ENCODE results near the gene MSS51.

MSS51 gene

DNA sequence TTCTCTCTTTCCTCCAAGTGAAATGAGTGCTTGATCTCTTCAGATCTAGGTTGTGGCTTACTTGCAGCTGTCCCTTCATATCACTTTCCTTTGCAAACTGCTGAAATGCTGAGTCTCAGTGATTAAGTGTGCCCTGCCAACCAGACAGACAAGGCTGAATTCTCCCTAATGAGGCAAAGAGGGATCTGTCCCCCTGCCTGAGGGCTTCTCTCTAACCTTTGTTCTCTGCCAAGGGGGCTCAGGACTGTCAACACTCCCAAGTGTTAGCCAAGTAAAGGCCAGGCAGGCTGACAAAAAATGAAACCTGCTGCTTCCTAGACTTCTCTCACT lies at the start of gene MSS51:
Gene MSS51, minus strand, starts transcription at position 24 of the 330 bp plus-strand sequence. CDS start 5,277 bp downstream, outside the sequence.
- no peak for DNase-seq (ENCODE audit: low spot score)

- DNase-seq (ENCODE audit: low spot score): peak; percentile 40
Observed at GRCh38 chr10:73480158-73480557, 46.8 kb upstream of the MSS51 start.

GRCh38 chr10:73478636-73479035 lies 45.3 kb upstream of the MSS51 start:
- DNase-seq (ENCODE audit: low spot score): no peak

DNA sequence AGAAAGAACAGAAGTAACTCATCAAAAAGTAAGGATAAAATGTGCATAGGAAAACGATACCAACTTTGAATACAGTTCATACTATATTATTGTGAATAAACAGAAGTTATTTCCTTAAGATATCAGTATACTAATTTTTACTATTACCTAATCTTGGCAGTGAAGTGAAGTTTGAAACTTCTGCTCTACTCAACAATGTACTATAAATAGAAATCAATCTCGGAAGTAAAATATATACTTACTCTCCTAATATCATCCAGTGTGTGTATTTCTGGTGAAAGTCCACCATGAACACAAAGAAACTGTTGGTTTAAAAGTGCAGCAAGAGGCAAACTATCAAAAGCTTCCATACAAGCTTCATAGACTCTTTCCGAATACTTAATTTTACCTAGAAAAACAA lies 37.9 kb upstream of the MSS51 start:
- no peak for DNase-seq (ENCODE audit: low spot score)

- DNase-seq (ENCODE audit: low spot score): no peak
Observed at GRCh38 chr10:73469579-73469978, 36.2 kb upstream of the MSS51 start.

- no peak for DNase-seq (ENCODE audit: low spot score)
Observed at GRCh38 chr10:73467206-73467605, 33.8 kb upstream of the MSS51 start.

DNA sequence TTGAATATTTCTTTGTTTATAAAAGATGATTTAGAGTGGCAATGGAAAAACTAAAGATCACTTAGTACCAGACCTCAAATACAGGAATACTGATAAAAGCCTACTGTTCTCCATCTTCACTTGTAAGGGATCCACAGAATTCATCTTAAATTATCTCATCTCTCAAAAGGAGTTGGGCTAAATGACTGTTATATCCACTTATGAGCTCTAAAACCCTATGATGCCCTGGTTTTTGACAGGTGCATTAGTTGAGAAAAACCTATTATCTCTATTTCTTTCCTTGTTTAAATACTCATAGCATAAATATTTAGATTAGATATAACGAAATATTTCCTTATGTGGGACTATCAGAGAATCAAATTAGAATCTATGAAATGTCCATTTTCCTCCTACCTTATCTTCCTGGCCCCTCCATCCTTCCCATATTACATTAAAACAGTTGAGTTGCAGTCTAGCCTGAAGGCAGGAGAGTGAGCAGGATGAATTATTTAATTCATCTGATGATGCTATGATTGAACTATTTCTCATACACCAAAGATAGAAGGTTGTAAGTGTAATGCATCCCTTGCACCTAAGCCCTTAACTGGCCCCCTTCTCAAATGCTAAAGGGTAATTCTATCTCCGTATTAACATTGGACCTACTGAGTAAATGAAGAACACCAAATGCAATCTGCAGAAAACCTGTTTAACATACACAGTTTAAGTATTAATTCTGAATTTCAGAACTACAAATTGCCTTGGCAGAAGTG lies 32.8 kb upstream of the MSS51 start:
- no peak for DNase-seq (ENCODE audit: low spot score)

DNA sequence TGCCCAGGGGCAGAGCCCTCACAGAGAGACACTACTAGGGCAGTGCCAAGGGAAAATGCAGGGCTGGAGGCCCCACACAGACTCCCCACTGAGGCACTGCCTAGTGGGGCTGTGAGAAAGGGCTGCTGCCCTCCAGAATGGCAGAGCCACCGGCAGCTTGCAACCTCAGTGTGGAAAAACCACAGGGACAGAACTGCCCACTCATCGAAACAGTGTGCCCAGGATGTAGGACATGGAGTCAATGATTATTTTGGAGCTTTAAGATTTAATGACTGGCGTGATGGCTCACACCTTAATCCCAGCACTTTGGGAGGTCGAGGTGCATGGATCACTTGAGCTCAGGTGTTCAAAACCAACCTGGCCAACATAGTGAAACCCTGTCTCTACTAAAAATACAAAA lies 27.5 kb upstream of the MSS51 start:
- no peak for DNase-seq (ENCODE audit: low spot score)

- no peak for DNase-seq (ENCODE audit: low spot score)
Observed at GRCh38 chr10:73459683-73460314, 26.4 kb upstream of the MSS51 start.

DNA sequence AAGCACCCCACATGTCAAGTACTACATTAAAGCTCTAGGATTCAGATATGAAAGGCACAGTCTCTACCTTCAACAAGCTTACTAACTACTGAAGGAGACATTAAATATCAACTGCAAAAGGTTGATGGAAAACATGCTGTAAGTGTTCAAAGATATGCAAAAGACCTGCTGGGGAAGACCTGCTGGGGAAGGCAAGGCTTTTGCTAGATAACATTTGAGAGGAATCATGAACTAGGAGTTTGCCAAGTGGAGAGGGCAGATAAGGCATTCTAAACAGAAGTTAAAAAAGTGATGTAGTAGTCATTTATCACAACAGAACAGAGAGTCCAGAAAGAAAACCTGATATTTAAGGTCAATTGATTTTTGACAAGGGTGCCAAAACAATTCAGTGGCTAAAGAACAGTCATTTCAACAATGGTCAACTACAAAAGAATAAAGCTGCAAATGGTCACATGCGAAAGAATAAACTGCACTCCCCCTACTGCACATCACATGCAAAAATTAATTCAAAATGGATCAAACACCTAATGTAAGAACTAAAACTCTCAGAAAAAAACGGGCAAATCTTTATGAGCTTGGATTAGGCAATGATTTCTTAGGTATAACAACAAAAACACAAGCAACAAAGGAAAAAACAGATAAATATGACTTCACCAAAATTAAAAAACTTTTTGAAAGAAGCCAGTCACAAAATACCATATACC lies 23.0 kb upstream of the MSS51 start:
- no peak for DNase-seq (ENCODE audit: low spot score)

- DNase-seq (ENCODE audit: low spot score): no peak
Observed at GRCh38 chr10:73449113-73449512, 15.8 kb upstream of the MSS51 start.

DNA sequence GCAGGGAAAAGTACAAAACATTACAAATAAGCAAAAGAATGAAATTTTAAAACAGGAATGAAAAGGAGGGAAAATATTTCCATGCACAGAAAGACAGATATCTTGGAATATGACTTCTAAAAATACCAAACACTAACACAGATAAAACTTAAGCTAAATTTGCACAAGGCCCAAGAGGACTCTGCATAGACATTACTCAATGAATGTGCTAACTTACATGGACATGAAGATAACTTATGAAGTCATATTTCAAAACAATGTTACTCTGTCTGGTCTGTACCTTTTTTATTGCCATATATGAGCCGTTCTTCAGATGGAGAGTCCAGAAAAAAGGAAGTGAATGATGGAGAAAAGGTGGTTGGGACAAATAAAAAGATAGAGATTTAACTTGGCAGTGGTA lies 15.0 kb upstream of the MSS51 start:
- no peak for DNase-seq (ENCODE audit: low spot score)

DNA sequence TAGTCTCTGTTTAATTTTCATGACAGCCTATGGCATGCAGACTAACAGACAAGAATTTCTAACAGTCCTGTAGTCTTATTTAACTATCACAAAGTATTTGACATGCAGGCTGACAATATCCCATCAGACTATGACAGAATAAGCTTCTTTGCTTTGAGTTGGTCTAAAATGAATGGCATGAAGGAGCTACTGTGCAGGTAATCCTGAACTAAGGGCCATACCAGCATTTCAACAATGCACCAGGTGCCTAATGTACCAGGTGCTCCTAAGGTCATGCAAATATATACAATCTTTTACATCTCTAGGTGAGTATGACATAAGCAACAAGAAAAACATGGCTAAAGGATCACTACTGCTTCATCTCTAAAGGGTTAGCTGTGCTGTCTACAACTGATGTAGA lies 13.6 kb upstream of the MSS51 start:
- no peak for DNase-seq (ENCODE audit: low spot score)

GRCh38 chr10:73444457-73444856 lies 11.1 kb upstream of the MSS51 start:
- DNase-seq (ENCODE audit: low spot score): no peak

- DNase-seq (ENCODE audit: low spot score): peak; percentile 11
Observed at GRCh38 chr10:73439605-73440312, 6.4 kb upstream of the MSS51 start.

DNA sequence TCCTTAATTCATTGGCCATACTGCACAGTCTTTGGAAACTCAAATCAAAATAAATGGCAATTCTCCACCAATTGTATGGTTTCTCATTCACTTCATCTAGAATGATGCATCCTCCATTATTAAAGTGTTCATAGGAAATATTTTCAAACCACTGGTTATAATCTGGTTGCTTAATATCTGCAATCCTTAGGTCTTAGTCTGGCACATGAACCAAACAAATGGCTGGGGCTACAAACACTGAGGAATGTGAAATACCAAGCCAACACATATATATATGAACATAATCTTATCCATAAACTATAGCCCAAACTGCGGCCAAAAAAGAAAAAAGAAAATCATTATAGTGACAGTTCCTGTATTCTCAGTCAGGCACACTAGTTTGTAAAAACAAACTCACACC lies 5.7 kb upstream of the MSS51 start:
- no peak for DNase-seq (ENCODE audit: low spot score)

GRCh38 chr10:73432646-73433537 lies 469 bp downstream of the MSS51 start:
- DNase-seq (ENCODE audit: low spot score): no peak

DNA sequence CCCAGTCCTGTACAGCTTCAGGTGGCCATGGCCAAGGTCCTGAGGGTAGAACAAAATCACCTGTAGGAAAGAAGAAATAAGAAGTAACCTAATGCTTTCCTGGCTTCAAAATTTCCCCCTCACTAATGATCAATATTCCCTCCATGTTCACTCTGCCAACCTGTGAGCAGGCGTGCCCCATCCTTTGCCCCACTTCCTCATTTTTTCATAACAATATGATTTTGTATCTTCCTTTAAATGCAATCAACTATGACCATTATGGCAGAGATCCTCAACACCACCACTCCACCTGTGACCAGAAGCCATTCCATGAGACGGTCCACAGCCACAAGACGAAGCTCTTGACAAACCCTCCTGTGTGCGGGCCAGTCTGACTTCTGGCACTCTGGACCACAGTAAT lies 7.0 kb downstream of the MSS51 start:
- no peak for DNase-seq (ENCODE audit: low spot score)

- no peak for DNase-seq (ENCODE audit: low spot score)
Observed at GRCh38 chr10:73424478-73424877, 8.9 kb downstream of the MSS51 start.

DNA sequence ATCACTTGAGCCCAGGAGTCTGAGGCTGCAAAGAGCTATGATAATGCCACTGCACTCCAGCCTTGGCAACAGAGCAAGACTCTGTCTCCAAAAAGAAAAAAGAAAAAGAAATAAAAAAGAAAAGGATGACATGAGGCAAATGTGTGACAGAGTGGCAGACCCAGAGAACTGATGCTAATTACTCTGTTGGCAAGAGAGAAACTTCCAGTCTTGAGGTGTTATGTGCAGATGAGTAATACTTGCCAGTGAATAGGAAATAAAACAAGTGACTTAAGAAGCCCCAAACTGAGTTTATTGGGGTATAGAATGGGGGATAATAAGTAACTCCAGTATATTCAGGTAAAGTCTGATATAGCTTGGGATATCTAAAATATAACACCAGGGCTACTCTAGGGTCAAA lies 10.1 kb downstream of the MSS51 start:
- no peak for DNase-seq (ENCODE audit: low spot score)

DNA sequence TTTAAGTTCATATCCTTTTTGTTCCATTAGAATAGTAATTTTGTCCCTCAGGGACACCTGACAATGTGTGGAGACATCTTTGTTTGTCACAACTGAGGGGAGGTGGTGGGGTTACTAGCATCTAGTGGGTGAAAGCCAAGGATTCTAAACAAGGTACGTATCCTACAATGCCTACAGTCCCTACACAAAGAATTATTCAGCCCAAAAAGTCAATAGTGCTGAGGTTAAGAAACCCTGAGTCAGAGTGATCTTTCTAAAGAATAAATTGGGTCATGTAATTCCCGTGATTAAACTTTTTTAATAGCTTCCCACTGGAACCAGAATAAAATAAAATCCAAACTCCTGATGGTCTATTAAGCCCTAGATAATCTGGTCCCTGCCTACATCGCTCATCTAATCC lies 16.8 kb downstream of the MSS51 start:
- no peak for DNase-seq (ENCODE audit: low spot score)

Data from kidney capillary endothelial cell (primary cell).